Measurements from ENCODE around the gene FLNB.

DNA sequence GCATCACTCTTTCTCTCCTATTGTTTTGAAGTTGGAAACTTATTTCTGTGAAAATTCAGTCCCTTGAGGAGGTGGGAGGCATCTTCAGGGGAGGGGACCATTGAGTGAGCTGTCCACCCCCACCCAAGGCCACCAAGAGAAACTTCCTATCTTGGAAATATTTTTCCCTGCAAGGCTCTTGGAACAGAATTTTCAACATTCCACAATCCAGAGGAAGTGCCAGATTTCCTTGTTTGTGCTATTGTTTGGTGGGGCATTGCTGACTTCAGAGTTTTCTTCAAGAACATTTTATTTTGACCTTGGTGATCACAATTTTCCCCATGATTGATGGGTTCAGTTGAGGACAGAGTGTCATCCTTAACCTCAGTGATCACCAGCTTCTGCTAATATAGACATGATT, 190.6 kb downstream of the FLNB start:
- TF ChIP-seq, protein P1, sequence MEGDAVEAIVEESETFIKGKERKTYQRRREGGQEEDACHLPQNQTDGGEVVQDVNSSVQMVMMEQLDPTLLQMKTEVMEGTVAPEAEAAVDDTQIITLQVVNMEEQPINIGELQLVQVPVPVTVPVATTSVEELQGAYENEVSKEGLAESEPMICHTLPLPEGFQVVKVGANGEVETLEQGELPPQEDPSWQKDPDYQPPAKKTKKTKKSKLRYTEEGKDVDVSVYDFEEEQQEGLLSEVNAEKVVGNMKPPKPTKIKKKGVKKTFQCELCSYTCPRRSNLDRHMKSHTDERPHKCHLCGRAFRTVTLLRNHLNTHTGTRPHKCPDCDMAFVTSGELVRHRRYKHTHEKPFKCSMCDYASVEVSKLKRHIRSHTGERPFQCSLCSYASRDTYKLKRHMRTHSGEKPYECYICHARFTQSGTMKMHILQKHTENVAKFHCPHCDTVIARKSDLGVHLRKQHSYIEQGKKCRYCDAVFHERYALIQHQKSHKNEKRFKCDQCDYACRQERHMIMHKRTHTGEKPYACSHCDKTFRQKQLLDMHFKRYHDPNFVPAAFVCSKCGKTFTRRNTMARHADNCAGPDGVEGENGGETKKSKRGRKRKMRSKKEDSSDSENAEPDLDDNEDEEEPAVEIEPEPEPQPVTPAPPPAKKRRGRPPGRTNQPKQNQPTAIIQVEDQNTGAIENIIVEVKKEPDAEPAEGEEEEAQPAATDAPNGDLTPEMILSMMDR (IDR thresholded peaks at IDR 0.05) = no peak
- TF ChIP-seq EZH2 (IDR thresholded peaks at IDR 0.05) = no peak
